ENCODE measurements around the gene MROH7. TPM values are rescaled to one million over a fixed set of nuclear protein-coding genes. Genes with fewer than 3 reads are reported as not detected.

The MROH7 gene
- total RNA-seq, 1 donor from 2014 or later: 0.21 TPM

- H3K9me3 Mint-ChIP-seq: no peaks in the 10 kb centered on the region
- H3K4me2 ChIP-seq: no peak overlapping the region
- no peaks in the 10 kb centered on the region for H3K27me3 ChIP-seq
- H3K4me1 Mint-ChIP-seq: no peaks in the 10 kb centered on the region
- peaks cover 24% of the 10 kb centered on the region for H3K36me3 Mint-ChIP-seq
- H3K27ac ChIP-seq: no peak overlapping the region
- no peaks in the 10 kb centered on the region for H3K79me2 ChIP-seq (ENCODE audit: low read depth)
- H3K36me3 ChIP-seq: no peaks in the 10 kb centered on the region
- H3K27ac Mint-ChIP-seq: no peak overlapping the region
- no peaks in the 10 kb centered on the region for H3K9me3 ChIP-seq (ENCODE audit: low read depth)
- no peak overlapping the region for H3K9ac ChIP-seq
- DNase-seq (ENCODE audit: low spot score): no peak
- H3F3A ChIP-seq (ENCODE audit: low read depth): no peaks in the 10 kb centered on the region
- no peak overlapping the region for H3K4me3 Mint-ChIP-seq
- H3K4me3 ChIP-seq: no peak overlapping the region
- no peaks in the 10 kb centered on the region for H3K27me3 Mint-ChIP-seq (ENCODE audit: insufficient read depth, low read depth)
- H3K4me1 ChIP-seq: no peaks in the 10 kb centered on the region
- TF ChIP-seq EZH2 (IDR thresholded peaks at IDR 0.05) (no peak), CTCF (IDR thresholded peaks at IDR 0.05) (no peak), EZH2phosphoT487 (IDR thresholded peaks at IDR 0.05) (no peak)
- H4K20me1 ChIP-seq (ENCODE audit: low read depth): no peaks in the 10 kb centered on the region
- no peak overlapping the region for H2AFZ ChIP-seq (replicated peaks)
These were observed 95.1 kb downstream of the MROH7 start for GRCh38 chr1:54736685-54737084.

GRCh38 chr1:54738244-54738643 is 96.7 kb downstream of the MROH7 start:
- H3K27me3 Mint-ChIP-seq (ENCODE audit: insufficient read depth, low read depth): no peaks in the 10 kb centered on the region
- Histone ChIP-seq H3K4me2 (no peak overlapping the region), H3K27me3 (no peaks in the 10 kb centered on the region), H3K9me3 (ENCODE audit: low read depth) (no peaks in the 10 kb centered on the region), H3F3A (ENCODE audit: low read depth) (no peaks in the 10 kb centered on the region), H3K79me2 (ENCODE audit: low read depth) (no peaks in the 10 kb centered on the region), H3K4me1 (no peaks in the 10 kb centered on the region), H2AFZ (replicated peaks) (no peak overlapping the region), H4K20me1 (ENCODE audit: low read depth) (no peaks in the 10 kb centered on the region), H3K4me3 (no peak overlapping the region), H3K27ac (no peak overlapping the region), H3K9ac (no peak overlapping the region), H3K36me3 (no peaks in the 10 kb centered on the region)
- no peaks in the 10 kb centered on the region for H3K4me1 Mint-ChIP-seq
- no peaks in the 10 kb centered on the region for H3K9me3 Mint-ChIP-seq
- H3K4me3 Mint-ChIP-seq: no peak overlapping the region
- peaks cover 25% of the 10 kb centered on the region for H3K36me3 Mint-ChIP-seq
- TF ChIP-seq CTCF (IDR thresholded peaks at IDR 0.05) (no peak), EZH2phosphoT487 (IDR thresholded peaks at IDR 0.05) (no peak), EZH2 (IDR thresholded peaks at IDR 0.05) (no peak)
- no peak for DNase-seq (ENCODE audit: low spot score)
- no peak overlapping the region for H3K27ac Mint-ChIP-seq

GRCh38 chr1:54741531-54741930 is 99.9 kb downstream of the MROH7 start:
- Mint-ChIP-seq H3K4me1 (no peaks in the 10 kb centered on the region), H3K36me3 (peaks cover 25% of the 10 kb centered on the region), H3K9me3 (peaks cover 4% of the 10 kb centered on the region), H3K27ac (no peak overlapping the region), H3K27me3 (ENCODE audit: insufficient read depth, low read depth) (peaks cover 7% of the 10 kb centered on the region), H3K4me3 (no peak overlapping the region)
- Histone ChIP-seq H3K27ac (no peak overlapping the region), H2AFZ (replicated peaks) (no peak overlapping the region), H3K4me2 (no peak overlapping the region), H3K79me2 (ENCODE audit: low read depth) (no peaks in the 10 kb centered on the region), H3K36me3 (no peaks in the 10 kb centered on the region), H3F3A (ENCODE audit: low read depth) (no peaks in the 10 kb centered on the region), H3K9ac (no peak overlapping the region), H3K4me3 (no peak overlapping the region), H3K4me1 (no peaks in the 10 kb centered on the region), H4K20me1 (ENCODE audit: low read depth) (no peaks in the 10 kb centered on the region), H3K27me3 (no peaks in the 10 kb centered on the region), H3K9me3 (ENCODE audit: low read depth) (no peaks in the 10 kb centered on the region)
- no peak for DNase-seq (ENCODE audit: low spot score)
- TF ChIP-seq CTCF (IDR thresholded peaks at IDR 0.05) (no peak), EZH2phosphoT487 (IDR thresholded peaks at IDR 0.05) (no peak)

Data from neural progenitor cell (in vitro differentiated cells).